ENCODE results near the gene SECISBP2. TPM values are rescaled to one million over a fixed set of nuclear protein-coding genes. Genes with fewer than 3 reads are reported as not detected.
A peak's percentile ranks its signal among the peaks of the same experiment; 100 is the strongest.

The SECISBP2 gene
- total and polyA plus RNA-seq, 2 experiments from 2014 or later: 30.6 to 43.8 TPM

DNA sequence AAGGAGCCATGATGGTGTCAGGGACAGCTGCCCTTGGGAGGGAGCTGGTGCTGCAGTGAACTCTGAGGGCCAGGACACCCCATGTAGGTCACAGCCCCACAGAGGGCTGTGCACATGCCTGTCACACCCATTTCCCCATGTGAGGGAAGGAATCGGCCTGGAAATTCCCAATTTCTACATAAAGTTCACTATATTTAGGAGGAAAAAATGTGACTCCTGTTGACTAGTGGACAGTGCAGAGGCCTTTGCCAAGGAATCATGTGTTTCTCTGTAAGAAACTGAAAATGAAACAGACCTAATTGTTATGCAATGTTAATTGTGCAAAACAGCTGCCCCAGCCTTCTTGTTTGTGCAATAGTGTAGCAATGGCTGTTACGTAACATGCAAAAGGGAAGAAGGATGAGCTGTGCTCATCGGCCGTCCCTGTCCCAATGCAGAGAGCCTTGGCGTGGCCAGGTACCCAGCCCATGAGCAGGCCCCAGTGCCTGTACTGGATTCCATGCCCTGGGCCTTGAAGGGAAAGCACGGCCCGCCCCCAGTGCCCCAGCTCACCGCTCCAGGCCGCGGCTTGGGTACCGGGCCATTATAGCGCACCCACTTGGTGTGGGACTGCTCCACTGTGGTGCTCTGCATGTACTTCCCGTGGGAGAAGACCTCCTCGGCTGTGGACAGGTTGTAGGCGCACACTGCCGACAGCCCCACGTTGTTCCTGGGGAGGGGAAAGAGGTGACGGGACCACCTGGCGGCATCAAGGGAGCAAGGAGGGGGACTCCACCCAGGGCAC lies 70.0 kb downstream of the SECISBP2 start:
- H4K20me1 ChIP-seq (ENCODE audit: insufficient read depth, poor library complexity, severe bottlenecking): no peaks in the 10 kb centered on the region
- no peaks in the 10 kb centered on the region for H3K79me2 ChIP-seq
- peak; percentile 67 for DNase-seq (ENCODE audit: low spot score)
- H3K36me3 ChIP-seq (replicated peaks; ENCODE audit: insufficient read depth, low read depth): no peaks in the 10 kb centered on the region
- no peak overlapping the region for H3K4me2 ChIP-seq
- no peaks in the 10 kb centered on the region for H3K27me3 ChIP-seq
- H2AFZ ChIP-seq: no peak overlapping the region
- H3K4me3 ChIP-seq: no peak overlapping the region
- no peaks in the 10 kb centered on the region for H3K4me1 ChIP-seq (ENCODE audit: insufficient read depth)
- WGBS (ENCODE audit: low lambda C conversion rate, missing lambda C conversion rate): 87% methylated on average over 19 of the region's 19 CpGs
- H3K9me2 ChIP-seq (replicated peaks; ENCODE audit: insufficient read depth): no peaks in the 10 kb centered on the region
- H3K9me3 ChIP-seq (ENCODE audit: low read depth): no peaks in the 10 kb centered on the region
- no peak overlapping the region for H3K27ac ChIP-seq
- TF ChIP-seq, protein P1, sequence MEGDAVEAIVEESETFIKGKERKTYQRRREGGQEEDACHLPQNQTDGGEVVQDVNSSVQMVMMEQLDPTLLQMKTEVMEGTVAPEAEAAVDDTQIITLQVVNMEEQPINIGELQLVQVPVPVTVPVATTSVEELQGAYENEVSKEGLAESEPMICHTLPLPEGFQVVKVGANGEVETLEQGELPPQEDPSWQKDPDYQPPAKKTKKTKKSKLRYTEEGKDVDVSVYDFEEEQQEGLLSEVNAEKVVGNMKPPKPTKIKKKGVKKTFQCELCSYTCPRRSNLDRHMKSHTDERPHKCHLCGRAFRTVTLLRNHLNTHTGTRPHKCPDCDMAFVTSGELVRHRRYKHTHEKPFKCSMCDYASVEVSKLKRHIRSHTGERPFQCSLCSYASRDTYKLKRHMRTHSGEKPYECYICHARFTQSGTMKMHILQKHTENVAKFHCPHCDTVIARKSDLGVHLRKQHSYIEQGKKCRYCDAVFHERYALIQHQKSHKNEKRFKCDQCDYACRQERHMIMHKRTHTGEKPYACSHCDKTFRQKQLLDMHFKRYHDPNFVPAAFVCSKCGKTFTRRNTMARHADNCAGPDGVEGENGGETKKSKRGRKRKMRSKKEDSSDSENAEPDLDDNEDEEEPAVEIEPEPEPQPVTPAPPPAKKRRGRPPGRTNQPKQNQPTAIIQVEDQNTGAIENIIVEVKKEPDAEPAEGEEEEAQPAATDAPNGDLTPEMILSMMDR (IDR thresholded peaks at IDR 0.05; ENCODE audit: poor library complexity): no peak
- no peak for TF ChIP-seq EZH2phosphoT487 (IDR thresholded peaks at IDR 0.05; ENCODE audit: low read depth, severe bottlenecking, unreplicated experiment)
- no peak for TF ChIP-seq EZH2 (IDR thresholded peaks at IDR 0.05; ENCODE audit: borderline replicate concordance)

DNA sequence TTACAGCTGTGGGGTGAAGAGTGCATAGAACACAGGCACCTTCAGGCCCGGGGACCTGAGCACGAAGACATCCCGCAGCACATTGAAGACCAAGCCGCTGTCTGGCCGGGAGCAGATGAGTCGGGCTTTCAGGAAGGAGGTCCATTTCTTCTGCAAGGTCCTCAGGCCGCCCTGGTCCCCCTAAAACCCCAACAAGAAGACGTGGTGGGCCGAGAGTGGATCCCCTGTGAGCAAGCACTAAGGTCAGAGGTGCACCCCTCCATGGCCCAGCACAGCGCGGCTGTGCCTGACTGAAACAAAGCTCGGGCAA lies 70.5 kb downstream of the SECISBP2 start:
- H3K27ac ChIP-seq: no peak overlapping the region
- WGBS (ENCODE audit: low lambda C conversion rate, missing lambda C conversion rate): 94% methylated on average over 12 of the region's 12 CpGs
- no peaks in the 10 kb centered on the region for H3K9me2 ChIP-seq (replicated peaks; ENCODE audit: insufficient read depth)
- H4K20me1 ChIP-seq (ENCODE audit: insufficient read depth, poor library complexity, severe bottlenecking): no peaks in the 10 kb centered on the region
- H3K4me1 ChIP-seq (ENCODE audit: insufficient read depth): no peaks in the 10 kb centered on the region
- no peak overlapping the region for H2AFZ ChIP-seq
- no peaks in the 10 kb centered on the region for H3K9me3 ChIP-seq (ENCODE audit: low read depth)
- no peak overlapping the region for H3K4me2 ChIP-seq
- TF ChIP-seq, protein P1 (IDR thresholded peaks at IDR 0.05; ENCODE audit: poor library complexity): no peak
- TF ChIP-seq EZH2phosphoT487 (IDR thresholded peaks at IDR 0.05; ENCODE audit: low read depth, severe bottlenecking, unreplicated experiment): no peak
- no peak for TF ChIP-seq EZH2 (IDR thresholded peaks at IDR 0.05; ENCODE audit: borderline replicate concordance)
- no peaks in the 10 kb centered on the region for H3K27me3 ChIP-seq
- no peaks in the 10 kb centered on the region for H3K79me2 ChIP-seq
- no peak for DNase-seq (ENCODE audit: low spot score)
- no peak overlapping the region for H3K4me3 ChIP-seq
- H3K36me3 ChIP-seq (replicated peaks; ENCODE audit: insufficient read depth, low read depth): no peaks in the 10 kb centered on the region

DNA sequence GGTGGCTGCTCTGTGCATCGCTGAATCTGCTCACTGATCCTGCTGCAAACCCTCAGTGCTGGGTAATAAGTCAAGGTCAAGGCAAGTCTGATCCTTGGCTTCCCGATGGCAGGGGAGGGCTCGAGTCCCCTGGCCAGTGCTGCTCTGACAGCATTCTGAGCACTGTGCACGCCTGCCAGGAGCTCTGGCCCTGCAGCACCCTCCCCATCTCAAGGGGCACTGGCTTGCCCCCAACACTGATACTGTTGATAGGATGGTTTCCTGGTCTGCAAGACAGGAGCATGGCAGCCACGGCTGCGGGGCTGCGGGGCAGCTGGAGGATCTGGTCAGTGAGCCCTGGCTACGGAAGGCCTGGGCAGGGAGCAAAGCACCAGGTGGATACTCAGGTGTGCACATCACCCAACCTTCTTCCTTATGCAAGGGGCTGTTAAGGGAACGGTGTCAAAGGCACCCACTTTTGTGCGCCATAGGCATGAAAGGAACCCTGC lies 71.8 kb downstream of the SECISBP2 start:
- H3K79me2 ChIP-seq: no peaks in the 10 kb centered on the region
- no peak overlapping the region for H3K4me3 ChIP-seq
- no peak overlapping the region for H3K27ac ChIP-seq
- no peaks in the 10 kb centered on the region for H3K27me3 ChIP-seq
- DNase-seq (ENCODE audit: low spot score): no peak
- no peak overlapping the region for H3K4me2 ChIP-seq
- no peaks in the 10 kb centered on the region for H4K20me1 ChIP-seq (ENCODE audit: insufficient read depth, poor library complexity, severe bottlenecking)
- H3K9me3 ChIP-seq (ENCODE audit: low read depth): no peaks in the 10 kb centered on the region
- no peaks in the 10 kb centered on the region for H3K36me3 ChIP-seq (replicated peaks; ENCODE audit: insufficient read depth, low read depth)
- H2AFZ ChIP-seq: no peak overlapping the region
- H3K4me1 ChIP-seq (ENCODE audit: insufficient read depth): no peaks in the 10 kb centered on the region
- H3K9me2 ChIP-seq (replicated peaks; ENCODE audit: insufficient read depth): no peaks in the 10 kb centered on the region
- WGBS (ENCODE audit: low lambda C conversion rate, missing lambda C conversion rate): 90% methylated on average over 10 of the region's 10 CpGs
- TF ChIP-seq, protein P1 (IDR thresholded peaks at IDR 0.05; ENCODE audit: poor library complexity): no peak
- TF ChIP-seq EZH2phosphoT487 (IDR thresholded peaks at IDR 0.05; ENCODE audit: low read depth, severe bottlenecking, unreplicated experiment) (no peak), EZH2 (IDR thresholded peaks at IDR 0.05; ENCODE audit: borderline replicate concordance) (no peak)
